Osteocyte (in vitro differentiated cells): ENCODE data around the gene FBXL16. TPM values are rescaled to one million over a fixed set of nuclear protein-coding genes. Genes with fewer than 3 reads are reported as not detected.

ENCODE experiments used
- DNase-seq: peaks from one replicate; pipeline ENCODE4 v3.0.0; 2021; ENCODE audit warnings: mixed read lengths; ENCODE audit not compliant: unreplicated experiment; ENCODE audit errors: extremely low spot score
- H3K27ac Mint-ChIP-seq: one replicate; pipeline ENCODE4 v1.8.0; 2021; ENCODE audit warnings: mild to moderate bottlenecking, mixed read lengths; ENCODE audit not compliant: unreplicated experiment
- H3K27me3 Mint-ChIP-seq: one replicate; pipeline ENCODE4 v1.8.0; 2021; ENCODE audit warnings: mixed read lengths; ENCODE audit not compliant: unreplicated experiment
- H3K36me3 Mint-ChIP-seq: one replicate; pipeline ENCODE4 v1.8.0; 2021; ENCODE audit warnings: mixed read lengths; ENCODE audit not compliant: unreplicated experiment
- H3K4me1 Mint-ChIP-seq: one replicate; pipeline ENCODE4 v1.8.0; 2021; ENCODE audit warnings: mixed read lengths; ENCODE audit not compliant: unreplicated experiment
- H3K4me3 Mint-ChIP-seq: one replicate; pipeline ENCODE4 v1.8.0; 2021; ENCODE audit warnings: mild to moderate bottlenecking, moderate library complexity, mixed read lengths; ENCODE audit not compliant: unreplicated experiment
- H3K9me3 Mint-ChIP-seq: one replicate; pipeline ENCODE4 v1.8.0; 2021; ENCODE audit warnings: mixed read lengths; ENCODE audit not compliant: unreplicated experiment
- total RNA-seq: library from RNA; stranded (reverse); gene quantifications from 2 replicates; pipeline ENCODE4 v1.2.1, GENCODE V29; 2021
- TF ChIP-seq, protein P1 (sequence below): fragments of 200-600 bp; sonication (generic); IDR thresholded peaks from 2 replicates; pipeline ENCODE4 v1.5.0; 2021; ENCODE audit warnings: antibody characterized with exemption, mild to moderate bottlenecking, moderate library complexity

Gene FBXL16
- total RNA-seq, 1 donor from 2014 or later = 0.32 TPM

DNA sequence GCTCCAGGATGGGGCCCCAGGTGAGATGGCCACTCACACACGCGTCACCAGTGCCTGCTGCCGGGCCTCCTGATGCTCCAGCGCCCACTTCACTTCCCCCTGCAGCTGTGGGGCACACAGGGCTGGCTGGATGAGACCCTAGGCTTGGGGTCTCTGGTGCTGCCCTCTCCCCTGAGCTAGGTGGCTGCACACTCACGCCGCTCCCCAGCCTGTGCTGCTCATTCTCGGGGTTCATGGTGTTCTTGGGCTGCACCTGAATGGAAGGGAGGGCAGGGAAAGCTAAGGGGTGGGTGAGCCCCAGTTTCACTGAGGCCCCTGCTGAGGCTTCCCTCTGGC lies 19.4 kb upstream of the FBXL16 start:
- peaks cover 10% of the 10 kb centered on the region for H3K4me1 Mint-ChIP-seq
- H3K4me3 Mint-ChIP-seq = no peak overlapping the region
- H3K27me3 Mint-ChIP-seq = no peaks in the 10 kb centered on the region
- H3K36me3 Mint-ChIP-seq = no peaks in the 10 kb centered on the region
- TF ChIP-seq, protein P1, sequence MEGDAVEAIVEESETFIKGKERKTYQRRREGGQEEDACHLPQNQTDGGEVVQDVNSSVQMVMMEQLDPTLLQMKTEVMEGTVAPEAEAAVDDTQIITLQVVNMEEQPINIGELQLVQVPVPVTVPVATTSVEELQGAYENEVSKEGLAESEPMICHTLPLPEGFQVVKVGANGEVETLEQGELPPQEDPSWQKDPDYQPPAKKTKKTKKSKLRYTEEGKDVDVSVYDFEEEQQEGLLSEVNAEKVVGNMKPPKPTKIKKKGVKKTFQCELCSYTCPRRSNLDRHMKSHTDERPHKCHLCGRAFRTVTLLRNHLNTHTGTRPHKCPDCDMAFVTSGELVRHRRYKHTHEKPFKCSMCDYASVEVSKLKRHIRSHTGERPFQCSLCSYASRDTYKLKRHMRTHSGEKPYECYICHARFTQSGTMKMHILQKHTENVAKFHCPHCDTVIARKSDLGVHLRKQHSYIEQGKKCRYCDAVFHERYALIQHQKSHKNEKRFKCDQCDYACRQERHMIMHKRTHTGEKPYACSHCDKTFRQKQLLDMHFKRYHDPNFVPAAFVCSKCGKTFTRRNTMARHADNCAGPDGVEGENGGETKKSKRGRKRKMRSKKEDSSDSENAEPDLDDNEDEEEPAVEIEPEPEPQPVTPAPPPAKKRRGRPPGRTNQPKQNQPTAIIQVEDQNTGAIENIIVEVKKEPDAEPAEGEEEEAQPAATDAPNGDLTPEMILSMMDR = no peak
- H3K9me3 Mint-ChIP-seq = no peaks in the 10 kb centered on the region
- DNase-seq = no peak
- H3K27ac Mint-ChIP-seq = no peak overlapping the region

DNA sequence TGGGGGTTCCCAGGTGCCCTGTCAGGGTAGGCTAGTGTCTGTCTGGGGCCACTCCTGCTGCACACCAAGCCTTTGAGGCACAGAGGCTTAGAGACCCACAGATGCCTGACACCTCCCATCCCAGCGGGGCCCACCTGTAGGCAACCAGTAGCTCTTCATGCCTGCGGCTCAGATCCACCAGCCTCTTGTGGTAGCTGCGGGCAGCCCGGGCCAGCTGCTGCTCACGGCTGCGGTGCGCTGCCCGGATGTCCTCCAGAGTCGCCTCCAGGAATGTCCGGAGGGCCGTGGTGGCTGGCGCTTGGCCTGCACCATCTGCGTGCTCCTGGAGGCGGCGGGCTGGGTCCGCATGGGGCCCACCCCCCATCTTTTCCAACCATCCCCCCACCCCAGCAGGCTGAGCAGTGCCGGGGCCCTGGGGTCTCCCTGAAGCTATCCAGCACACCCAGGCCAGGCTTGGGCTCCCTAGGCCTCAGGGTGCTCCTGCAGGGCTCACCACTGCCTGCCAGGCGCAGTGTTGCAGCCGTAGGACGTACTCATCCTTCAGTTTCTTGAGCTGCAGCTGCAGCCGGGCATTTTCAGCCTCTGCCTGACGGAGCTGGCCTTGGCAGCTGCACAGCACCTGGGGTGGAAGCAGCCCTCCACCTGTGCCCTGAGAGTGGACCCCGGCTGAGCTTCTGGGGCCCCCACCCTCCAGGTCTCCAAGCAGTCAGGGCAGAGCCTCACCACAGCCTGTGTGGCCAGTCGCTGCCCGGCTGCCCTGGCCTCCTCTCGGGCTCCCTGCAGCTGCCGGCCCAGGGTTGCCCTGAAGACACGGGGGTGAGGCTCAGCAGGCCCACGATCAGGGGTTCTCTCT lies 18.8 kb upstream of the FBXL16 start:
- peaks cover 13% of the 10 kb centered on the region for H3K4me1 Mint-ChIP-seq
- TF ChIP-seq, protein P1 = no peak
- DNase-seq = no peak
- no peaks in the 10 kb centered on the region for H3K9me3 Mint-ChIP-seq
- H3K36me3 Mint-ChIP-seq = no peaks in the 10 kb centered on the region
- H3K27me3 Mint-ChIP-seq = no peaks in the 10 kb centered on the region
- no peak overlapping the region for H3K4me3 Mint-ChIP-seq
- H3K27ac Mint-ChIP-seq = no peak overlapping the region

DNA sequence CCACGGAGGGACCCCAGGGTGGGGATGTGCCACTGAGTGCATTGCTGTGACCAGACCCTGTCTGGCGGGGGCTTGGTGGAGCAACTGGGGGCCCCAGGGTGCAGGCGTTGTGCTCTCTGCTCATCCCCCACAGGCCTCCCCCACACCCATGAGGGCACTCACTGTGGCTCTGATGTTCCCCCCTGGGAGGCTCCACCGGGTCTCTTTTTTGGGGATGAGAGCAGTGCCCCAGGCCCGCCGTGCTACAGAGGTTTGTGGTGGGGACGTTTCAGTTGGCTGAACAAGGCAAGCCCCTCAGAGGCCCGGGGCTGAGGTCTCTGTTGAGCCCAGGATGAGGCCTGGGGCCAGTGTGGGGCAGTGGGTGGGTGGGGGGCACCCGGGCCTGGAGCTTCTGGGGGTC lies 18.1 kb upstream of the FBXL16 start:
- no peak for DNase-seq
- TF ChIP-seq, protein P1 = no peak
- Mint-ChIP-seq H3K4me1 (peaks cover 16% of the 10 kb centered on the region), H3K27ac (no peak overlapping the region), H3K9me3 (no peaks in the 10 kb centered on the region), H3K4me3 (no peak overlapping the region), H3K36me3 (no peaks in the 10 kb centered on the region), H3K27me3 (no peaks in the 10 kb centered on the region)

DNA sequence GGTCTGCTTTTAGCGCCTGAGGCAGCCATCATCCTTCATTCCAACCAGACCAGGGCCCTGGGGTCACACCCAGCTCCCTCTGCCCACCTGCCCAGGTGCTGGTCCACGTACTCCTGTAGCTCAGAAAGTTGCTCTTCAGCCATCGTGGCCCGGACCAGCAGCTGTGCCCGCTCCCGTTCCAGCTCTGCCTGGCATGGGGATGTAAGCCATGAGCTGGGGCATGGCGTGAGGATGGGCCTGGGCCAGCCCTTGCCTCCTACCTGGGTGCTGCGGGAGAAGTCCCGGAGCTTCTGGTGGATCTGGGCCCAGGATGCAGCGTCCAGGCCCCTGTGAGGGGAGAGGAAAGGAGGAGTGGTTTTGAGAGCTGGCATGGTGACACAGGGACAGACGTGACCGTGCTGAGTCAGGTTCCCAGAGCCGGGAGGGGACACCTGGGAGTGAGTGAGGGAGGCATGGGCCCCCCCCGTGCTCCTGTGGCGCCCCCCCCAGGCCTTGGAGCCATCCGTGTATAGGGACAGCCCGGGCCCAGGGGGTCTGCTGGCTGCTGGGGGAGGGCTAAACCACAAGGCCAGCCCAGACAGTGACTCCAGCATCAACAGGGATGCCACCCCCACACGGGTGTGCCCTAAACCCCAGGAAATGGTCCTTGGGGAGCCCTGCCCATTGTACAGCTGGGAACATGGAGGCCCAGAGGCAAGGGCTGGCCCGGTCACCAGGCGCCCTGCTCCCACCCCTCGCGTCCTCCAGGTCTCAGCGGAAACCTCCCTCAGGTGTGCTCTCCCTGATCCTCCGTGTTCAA lies 17.4 kb upstream of the FBXL16 start:
- peaks cover 16% of the 10 kb centered on the region for H3K4me1 Mint-ChIP-seq
- H3K27ac Mint-ChIP-seq = no peak overlapping the region
- peak overlapping the region; percentile 52 for H3K4me3 Mint-ChIP-seq
- H3K27me3 Mint-ChIP-seq = no peaks in the 10 kb centered on the region
- no peaks in the 10 kb centered on the region for H3K36me3 Mint-ChIP-seq
- no peaks in the 10 kb centered on the region for H3K9me3 Mint-ChIP-seq
- no peak for DNase-seq
- TF ChIP-seq, protein P1 = no peak
